Thyroid gland (tissue), 4 donors: ENCODE results near the gene ARHGEF28. TPM values are rescaled to one million over a fixed set of nuclear protein-coding genes. Genes with fewer than 3 reads are reported as not detected.

Experiments
- DNase-seq, 2 donors: peaks; one replicate each; pipeline ENCODE4 v3.0.0-alpha.2; 2019
- H3K27ac ChIP-seq, 3 donors: fragments of 200-600 bp; sonication (generic); 1 replicate in 2 of 3; 2 replicates in 1 of 3; pipeline ENCODE4 v1.5.1; 2016 to 2019; ENCODE audit warnings: mild to moderate bottlenecking in 1 of 3, moderate library complexity in 1 of 3
- H3K27me3 ChIP-seq: fragments of 200-600 bp; sonication (generic); one replicate; pipeline ENCODE4 v1.5.1; 2019
- H3K36me3 ChIP-seq, 2 donors: fragments of 200-600 bp; sonication (generic); one replicate each; pipeline ENCODE4 v1.5.1; 2016 to 2019
- H3K4me1 ChIP-seq, 2 donors: fragments of 200-600 bp; sonication (generic); one replicate each; pipeline ENCODE4 v1.5.1; 2017 to 2019
- H3K4me3 ChIP-seq, 3 donors: fragments of 200-600 bp; sonication (generic); replicated peaks in 1 of 3; 1 replicate in 2 of 3; 2 replicates in 1 of 3; pipeline ENCODE4 v1.5.1; 2016; ENCODE audit warnings: mild to moderate bottlenecking in 1 of 3
- H3K9me3 ChIP-seq: fragments of 200-600 bp; sonication (generic); one replicate; pipeline ENCODE4 v1.5.1; 2017
- CTCF ChIP-seq, 6 experiments: fragments of 200-600 bp in 3 of 6; fragments of 450-650 bp in 3 of 6; sonication (generic) in 3 of 6; IDR thresholded peaks; one replicate each; pipeline ENCODE4 v1.5.1; 2016 to 2019; ENCODE audit warnings: antibody characterized with exemption in 6 of 6, mild to moderate bottlenecking in 2 of 6, inconsistent platforms in 1 of 6, moderate library complexity in 1 of 6
- POLR2A ChIP-seq, 2 donors: fragments of 450-650 bp; IDR thresholded peaks; one replicate each; pipeline ENCODE4 v1.6.1; 2017; ENCODE audit warnings: antibody characterized with exemption in 2 of 2, mild to moderate bottlenecking in 2 of 2, moderate library complexity in 1 of 2
- WGBS, 2 donors: methylation state at CpG; one replicate each; pipeline ENCODE4 v1.1.5; 2017; 5-methylcytosine and 5-hydroxymethylcytosine counted together
- intact Hi-C: fragments of 100-400 bp; cut with DNase I; formaldehyde crosslinking; loops from one replicate; pipeline ENCODE4 v1.15.1; 2023
- total RNA-seq, 4 donors: library from RNA; depleted of rRNA; stranded (reverse); fragments of >200 nt; gene quantifications; one replicate each; pipeline ENCODE4 v1.2.3, GENCODE V29; 2016

The ARHGEF28 gene
- total RNA-seq, 4 donors from 2014 or later = 43.6 to 58.8 (median 55.3) TPM

DNA sequence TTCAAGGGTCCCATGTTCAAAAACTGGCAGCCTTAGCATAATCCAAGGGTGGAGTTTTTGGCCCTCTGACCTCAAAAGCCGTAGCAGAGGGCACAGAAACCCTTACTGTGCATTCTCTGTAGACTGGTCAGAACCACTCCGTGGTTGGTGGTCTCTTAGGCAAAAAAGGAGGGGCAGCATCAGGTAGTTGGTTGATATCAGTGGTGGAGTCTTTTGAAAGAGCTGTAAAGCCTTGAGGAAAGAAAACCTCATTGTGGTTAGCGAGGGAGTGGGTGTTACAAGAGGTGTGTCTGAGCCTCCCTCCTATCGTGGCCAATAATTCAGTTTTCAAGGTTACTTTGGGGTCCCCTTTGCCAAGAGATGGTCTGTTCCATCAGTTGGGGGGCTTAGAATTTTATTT is 40.9 kb downstream of the ARHGEF28 start:
- no peaks in the 10 kb centered on the region for H3K27me3 ChIP-seq
- no peak for TF ChIP-seq POLR2A (IDR thresholded peaks at IDR 0.05)
- no peak for TF ChIP-seq CTCF (IDR thresholded peaks at IDR 0.05)
- 84 to 91% methylated on average over 4 of the region's 4 CpGs for WGBS, 2 donors
- no peaks in the 10 kb centered on the region for H3K9me3 ChIP-seq
- no peak for DNase-seq
- no peaks in the 10 kb centered on the region for H3K36me3 ChIP-seq
- H3K4me1 ChIP-seq = peaks cover 48 to 62% of the 10 kb centered on the region in 2 donors
- intact Hi-C loops = no loop called here
- H3K27ac ChIP-seq = no peak overlapping the region
- no peak overlapping the region for H3K4me3 ChIP-seq

DNA sequence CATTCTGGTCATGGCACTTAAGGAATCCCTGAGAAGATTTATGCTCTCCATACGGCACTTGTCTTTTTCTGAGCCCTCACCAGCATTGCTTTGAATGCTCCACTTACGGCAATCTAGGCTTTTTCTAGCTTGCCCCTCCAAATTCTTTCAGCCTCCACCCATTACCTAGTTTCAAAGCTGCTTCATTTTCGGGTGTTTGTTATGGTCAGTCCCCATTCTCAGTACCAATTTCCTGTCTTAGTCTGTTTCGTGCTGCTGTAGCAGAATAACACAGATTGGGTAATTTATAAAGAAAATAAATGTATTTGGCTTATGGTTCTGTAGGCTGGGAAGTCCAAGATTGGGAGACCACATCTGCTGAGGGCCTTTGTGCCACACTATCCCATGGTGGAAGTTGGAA is 42.0 kb downstream of the ARHGEF28 start:
- 60 to 77% methylated on average over 4 of the region's 4 CpGs for WGBS, 2 donors
- intact Hi-C loops = no loop called here
- H3K9me3 ChIP-seq = no peaks in the 10 kb centered on the region
- H3K27ac ChIP-seq = peak overlapping the region; percentile 61 to 89 (median 76)
- DNase-seq = no peak
- no peak overlapping the region for H3K4me3 ChIP-seq
- no peak for TF ChIP-seq CTCF (IDR thresholded peaks at IDR 0.05)
- no peak for TF ChIP-seq POLR2A (IDR thresholded peaks at IDR 0.05)
- H3K4me1 ChIP-seq = peaks cover 41 to 59% of the 10 kb centered on the region in 2 donors
- no peaks in the 10 kb centered on the region for H3K27me3 ChIP-seq
- H3K36me3 ChIP-seq = no peaks in the 10 kb centered on the region

DNA sequence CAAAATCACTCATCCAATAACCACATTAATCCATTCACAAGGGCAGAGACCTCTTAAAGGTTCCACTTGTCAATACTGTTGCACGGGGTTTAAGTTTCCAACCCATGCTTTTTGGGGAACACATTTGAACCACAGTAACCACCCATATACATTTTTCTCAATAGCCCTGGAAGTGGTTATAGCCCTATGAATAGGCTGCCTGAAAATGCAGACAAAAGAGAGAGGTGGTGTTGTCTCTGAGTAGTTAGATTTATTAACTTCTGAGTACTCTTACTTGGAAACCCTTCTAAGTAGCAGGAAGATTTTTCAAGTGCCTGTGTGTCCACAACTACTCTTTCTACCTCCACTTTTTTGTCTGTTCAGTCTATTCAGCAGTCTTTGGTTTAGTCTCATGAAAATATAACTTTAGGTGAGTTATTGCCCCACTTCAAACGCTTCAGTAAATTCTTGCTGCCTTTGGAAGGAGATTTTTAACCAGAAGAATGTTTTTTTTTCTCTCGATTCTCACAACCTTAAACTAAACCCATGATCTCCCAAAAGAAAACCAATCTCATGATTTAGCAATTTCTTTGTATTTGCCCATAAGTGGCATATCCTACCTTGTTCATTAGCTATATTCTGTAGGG is 42.6 kb downstream of the ARHGEF28 start:
- no peaks in the 10 kb centered on the region for H3K36me3 ChIP-seq
- H3K27ac ChIP-seq = peak overlapping the region; percentile 61 to 89 (median 76)
- no peak for DNase-seq
- TF ChIP-seq CTCF (IDR thresholded peaks at IDR 0.05) = no peak
- no peak for TF ChIP-seq POLR2A (IDR thresholded peaks at IDR 0.05)
- H3K4me3 ChIP-seq = no peak overlapping the region
- H3K27me3 ChIP-seq = no peaks in the 10 kb centered on the region
- peaks cover 42 to 58% of the 10 kb centered on the region in 2 donors for H3K4me1 ChIP-seq
- intact Hi-C loops = no loop called here
- no peaks in the 10 kb centered on the region for H3K9me3 ChIP-seq
- WGBS, 2 donors = 39 to 48% methylated on average over 3 of the region's 3 CpGs

DNA sequence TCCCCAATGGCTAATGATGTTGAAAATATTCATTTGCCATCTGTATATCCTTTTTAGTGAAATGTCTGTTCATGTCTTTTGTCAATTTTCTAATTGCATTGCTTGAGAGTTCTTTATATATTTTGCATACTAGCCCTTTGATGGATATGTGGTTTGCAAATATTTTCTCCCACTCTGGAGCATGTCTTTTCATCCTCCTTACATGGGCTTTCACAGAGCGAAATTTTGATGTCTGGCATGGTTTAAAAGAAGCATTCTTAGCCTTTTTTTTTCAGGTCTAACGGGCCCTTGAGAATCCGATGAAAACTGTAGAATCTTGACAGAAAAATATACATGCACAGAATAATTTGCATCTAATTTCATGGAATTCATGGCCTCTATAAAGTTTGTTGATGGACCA is 44.7 kb downstream of the ARHGEF28 start:
- Histone ChIP-seq H3K36me3 (no peaks in the 10 kb centered on the region), H3K27me3 (no peaks in the 10 kb centered on the region), H3K4me1 (peaks cover 56 to 61% of the 10 kb centered on the region in 2 donors), H3K9me3 (no peaks in the 10 kb centered on the region), H3K27ac (peak overlapping the region in 2 of 3 donors; percentile 21 to 61), H3K4me3 (no peak overlapping the region)
- no peak for TF ChIP-seq CTCF (IDR thresholded peaks at IDR 0.05)
- no peak for TF ChIP-seq POLR2A (IDR thresholded peaks at IDR 0.05)
- intact Hi-C loops = no loop called here
- DNase-seq = no peak
- WGBS, 2 donors = 61 to 72% methylated on average over 3 of the region's 3 CpGs

GRCh38 chr5:73672132-73672531 is 46.1 kb downstream of the ARHGEF28 start:
- H3K36me3 ChIP-seq = no peaks in the 10 kb centered on the region
- intact Hi-C loops = no loop called here
- no peak for DNase-seq
- peaks cover 61 to 62% of the 10 kb centered on the region in 2 donors for H3K4me1 ChIP-seq
- H3K27ac ChIP-seq = no peak overlapping the region
- no peaks in the 10 kb centered on the region for H3K9me3 ChIP-seq
- H3K27me3 ChIP-seq = no peaks in the 10 kb centered on the region
- TF ChIP-seq CTCF (IDR thresholded peaks at IDR 0.05) = no peak
- no peak for TF ChIP-seq POLR2A (IDR thresholded peaks at IDR 0.05)
- WGBS, 2 donors = 86 to 90% methylated on average over 2 of the region's 2 CpGs
- no peak overlapping the region for H3K4me3 ChIP-seq
